Measurements from ENCODE around the gene SETBP1.

SETBP1 gene

GRCh38 chr18:44817831-44818473, 137.3 kb downstream of the SETBP1 start:
- Mint-ChIP-seq H3K27me3 (peaks cover 0 to 21% of the 10 kb centered on the region in 2 donors), H3K4me1 (ENCODE audit: low read depth in 2 of 2) (peaks cover 0 to 8% of the 10 kb centered on the region in 2 donors), H3K36me3 (ENCODE audit: insufficient read depth) (no peaks in the 10 kb centered on the region), H3K9me3 (no peaks in the 10 kb centered on the region), H3K4me3 (no peak overlapping the region), H3K27ac (no peak overlapping the region)
- DNase-seq (no peak), ATAC-seq (replicated peaks) (no peak)

- H3K36me3 Mint-ChIP-seq (ENCODE audit: insufficient read depth), result no peaks in the 10 kb centered on the region
- DNase-seq (no peak), ATAC-seq (replicated peaks) (peak; percentile 56)
- H3K9me3 Mint-ChIP-seq, result no peaks in the 10 kb centered on the region
- no peak overlapping the region for H3K27ac Mint-ChIP-seq
- peaks cover 0 to 21% of the 10 kb centered on the region in 2 donors for H3K27me3 Mint-ChIP-seq
- no peak overlapping the region for H3K4me3 Mint-ChIP-seq
- H3K4me1 Mint-ChIP-seq (ENCODE audit: low read depth in 2 of 2), result peaks cover 0 to 12% of the 10 kb centered on the region in 2 donors
Measured at GRCh38 chr18:44818668-44819403, 138.1 kb downstream of the SETBP1 start.

- no peak for ATAC-seq (replicated peaks)
- Mint-ChIP-seq H3K27ac (no peak overlapping the region), H3K27me3 (peaks cover 0 to 21% of the 10 kb centered on the region in 2 donors), H3K36me3 (ENCODE audit: insufficient read depth) (no peaks in the 10 kb centered on the region), H3K9me3 (no peaks in the 10 kb centered on the region), H3K4me1 (ENCODE audit: low read depth in 2 of 2) (peaks cover 1 to 12% of the 10 kb centered on the region in 2 donors), H3K4me3 (no peak overlapping the region)
- no peak for DNase-seq
Measured at GRCh38 chr18:44819944-44820510, 139.3 kb downstream of the SETBP1 start.

GRCh38 chr18:44821924-44822323, 141.2 kb downstream of the SETBP1 start:
- no peaks in the 10 kb centered on the region for H3K36me3 Mint-ChIP-seq (ENCODE audit: insufficient read depth)

GRCh38 chr18:44823286-44823685, 142.6 kb downstream of the SETBP1 start:
- ATAC-seq (replicated peaks) (no peak), DNase-seq (no peak)
- Mint-ChIP-seq H3K27me3 (peaks cover 0 to 13% of the 10 kb centered on the region in 2 donors), H3K36me3 (ENCODE audit: insufficient read depth) (no peaks in the 10 kb centered on the region), H3K4me1 (ENCODE audit: low read depth in 2 of 2) (peaks cover 1 to 12% of the 10 kb centered on the region in 2 donors), H3K9me3 (no peaks in the 10 kb centered on the region), H3K4me3 (no peak overlapping the region), H3K27ac (no peak overlapping the region)

More at GRCh38 chr18:44821924-44822323, 141.2 kb downstream of the SETBP1 start:
- no peak for DNase-seq
- Mint-ChIP-seq H3K9me3 (no peaks in the 10 kb centered on the region), H3K4me1 (ENCODE audit: low read depth in 2 of 2) (peaks cover 1 to 12% of the 10 kb centered on the region in 2 donors), H3K27ac (no peak overlapping the region), H3K4me3 (no peak overlapping the region), H3K27me3 (peaks cover 0 to 16% of the 10 kb centered on the region in 2 donors)
- ATAC-seq (replicated peaks), result no peak

DNA sequence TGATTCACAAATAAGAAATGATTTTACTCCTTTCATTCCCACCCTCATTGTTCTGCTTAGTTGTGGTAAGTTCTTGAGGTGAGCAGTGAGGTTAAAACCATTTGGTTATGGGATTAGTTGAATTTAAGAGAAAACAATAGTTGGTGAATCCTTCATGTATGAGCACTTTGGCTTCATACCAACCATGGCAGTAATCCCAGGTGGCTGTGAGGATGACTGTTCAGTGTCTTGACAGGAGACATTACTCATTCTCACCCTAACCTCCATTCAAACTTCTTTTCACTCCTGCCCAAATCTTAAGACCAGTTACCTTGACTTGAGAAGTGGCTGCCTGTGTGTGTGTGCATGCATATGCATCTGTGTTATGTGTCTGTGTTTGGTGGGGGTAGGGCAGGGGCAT, 143.1 kb downstream of the SETBP1 start:
- Mint-ChIP-seq H3K27me3 (peaks cover 0 to 13% of the 10 kb centered on the region in 2 donors), H3K4me1 (ENCODE audit: low read depth in 2 of 2) (peaks cover 1 to 8% of the 10 kb centered on the region in 2 donors)
- no peak for DNase-seq

DNA sequence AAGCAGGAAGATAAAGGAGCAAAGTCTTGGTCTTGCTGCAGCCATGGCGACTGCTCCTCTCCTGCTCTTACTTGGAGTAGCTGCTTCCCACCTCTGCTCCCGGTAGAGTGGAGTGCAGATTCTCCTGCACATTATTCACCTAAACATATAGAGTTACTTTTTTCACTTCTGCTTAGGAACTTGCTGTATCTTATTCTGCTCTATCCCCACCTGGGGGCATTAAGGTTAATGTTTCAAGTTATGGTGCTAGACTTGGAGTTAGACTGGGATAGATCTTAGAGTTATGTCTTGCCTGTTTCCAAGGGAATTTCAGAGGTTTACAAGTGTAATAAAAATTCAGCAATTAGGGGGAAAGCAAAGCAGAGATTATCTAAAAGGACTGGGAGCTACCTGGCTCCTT, 144.2 kb downstream of the SETBP1 start:
- no peaks in the 10 kb centered on the region for H3K36me3 Mint-ChIP-seq (ENCODE audit: insufficient read depth)
- no peak overlapping the region for H3K27ac Mint-ChIP-seq

More for the DNA sequence above, 143.1 kb downstream of the SETBP1 start:
- ATAC-seq (replicated peaks), result no peak
- Mint-ChIP-seq H3K36me3 (ENCODE audit: insufficient read depth) (no peaks in the 10 kb centered on the region), H3K9me3 (no peaks in the 10 kb centered on the region), H3K27ac (no peak overlapping the region), H3K4me3 (no peak overlapping the region)

GRCh38 chr18:44826418-44827259, 146.0 kb downstream of the SETBP1 start:
- Mint-ChIP-seq H3K4me1 (ENCODE audit: low read depth in 2 of 2) (peaks cover 4 to 17% of the 10 kb centered on the region in 2 donors), H3K27ac (no peak overlapping the region), H3K27me3 (peaks cover 0 to 5% of the 10 kb centered on the region in 2 donors), H3K36me3 (ENCODE audit: insufficient read depth) (no peaks in the 10 kb centered on the region), H3K9me3 (no peaks in the 10 kb centered on the region), H3K4me3 (no peak overlapping the region)
- DNase-seq (no peak), ATAC-seq (replicated peaks) (no peak)

More for the DNA sequence above, 144.2 kb downstream of the SETBP1 start:
- H3K4me1 Mint-ChIP-seq (ENCODE audit: low read depth in 2 of 2), result peaks cover 1 to 10% of the 10 kb centered on the region in 2 donors
- DNase-seq (no peak), ATAC-seq (replicated peaks) (no peak)
- no peaks in the 10 kb centered on the region for H3K9me3 Mint-ChIP-seq
- peaks cover 0 to 13% of the 10 kb centered on the region in 2 donors for H3K27me3 Mint-ChIP-seq
- H3K4me3 Mint-ChIP-seq, result no peak overlapping the region

DNA sequence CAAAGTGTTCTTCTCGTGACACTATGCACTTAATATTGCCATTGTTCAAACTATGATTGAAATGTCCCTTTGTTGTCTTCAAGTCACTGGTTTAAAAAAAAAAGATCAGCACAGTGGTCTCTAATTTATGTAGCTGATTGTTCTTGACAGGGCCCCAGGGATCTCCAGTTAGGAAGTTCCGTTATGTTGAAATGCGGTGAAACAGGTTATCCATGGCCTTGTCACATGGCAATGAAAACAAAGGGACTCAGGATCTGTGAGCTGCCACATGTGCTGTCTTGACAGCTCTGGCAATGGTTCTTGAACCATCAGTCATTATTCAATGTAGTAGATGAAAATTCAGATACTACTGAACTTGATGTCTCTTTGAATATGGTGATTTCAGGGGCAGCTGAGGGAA, 147.4 kb downstream of the SETBP1 start:
- H3K27me3 Mint-ChIP-seq, result no peaks in the 10 kb centered on the region
- H3K4me3 Mint-ChIP-seq, result no peak overlapping the region
- H3K4me1 Mint-ChIP-seq (ENCODE audit: low read depth in 2 of 2), result peaks cover 4 to 17% of the 10 kb centered on the region in 2 donors
- H3K36me3 Mint-ChIP-seq (ENCODE audit: insufficient read depth), result no peaks in the 10 kb centered on the region
- DNase-seq (no peak), ATAC-seq (replicated peaks) (no peak)
- no peak overlapping the region for H3K27ac Mint-ChIP-seq
- no peaks in the 10 kb centered on the region for H3K9me3 Mint-ChIP-seq

GRCh38 chr18:44830581-44830980, 149.9 kb downstream of the SETBP1 start:
- no peaks in the 10 kb centered on the region for H3K27me3 Mint-ChIP-seq
- H3K9me3 Mint-ChIP-seq, result no peaks in the 10 kb centered on the region
- no peaks in the 10 kb centered on the region for H3K36me3 Mint-ChIP-seq (ENCODE audit: insufficient read depth)
- peaks cover 3 to 17% of the 10 kb centered on the region in 2 donors for H3K4me1 Mint-ChIP-seq (ENCODE audit: low read depth in 2 of 2)
- DNase-seq, result no peak
- no peak for ATAC-seq (replicated peaks)
- no peak overlapping the region for H3K4me3 Mint-ChIP-seq
- peak overlapping the region in 1 of 2 donors; percentile 61 for H3K27ac Mint-ChIP-seq

DNA sequence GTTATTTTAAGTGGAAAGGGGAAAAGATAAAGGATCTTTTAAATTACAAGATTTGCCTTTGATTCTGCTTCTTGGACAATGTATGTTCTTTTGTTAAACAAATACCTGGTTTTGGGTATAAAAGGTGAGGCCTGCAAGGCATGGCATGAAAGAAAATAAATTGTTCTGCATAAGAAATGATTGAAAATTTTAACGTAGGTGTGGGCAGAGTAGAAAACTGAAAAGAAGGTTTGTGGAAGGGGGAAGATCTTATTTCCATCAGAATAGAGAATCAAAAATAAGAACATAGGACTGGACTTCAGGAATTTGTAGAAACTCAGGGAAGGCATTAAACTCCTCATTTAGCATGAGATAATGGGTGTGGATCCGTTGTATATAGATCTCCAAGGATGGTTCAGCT, 153.1 kb downstream of the SETBP1 start:
- Mint-ChIP-seq H3K9me3 (no peaks in the 10 kb centered on the region), H3K27me3 (no peaks in the 10 kb centered on the region), H3K4me3 (no peak overlapping the region), H3K36me3 (ENCODE audit: insufficient read depth) (no peaks in the 10 kb centered on the region), H3K4me1 (ENCODE audit: low read depth in 2 of 2) (peaks cover 8 to 22% of the 10 kb centered on the region in 2 donors), H3K27ac (peak overlapping the region in 1 of 2 donors; percentile 65)
- DNase-seq (no peak), ATAC-seq (replicated peaks) (no peak)

DNA sequence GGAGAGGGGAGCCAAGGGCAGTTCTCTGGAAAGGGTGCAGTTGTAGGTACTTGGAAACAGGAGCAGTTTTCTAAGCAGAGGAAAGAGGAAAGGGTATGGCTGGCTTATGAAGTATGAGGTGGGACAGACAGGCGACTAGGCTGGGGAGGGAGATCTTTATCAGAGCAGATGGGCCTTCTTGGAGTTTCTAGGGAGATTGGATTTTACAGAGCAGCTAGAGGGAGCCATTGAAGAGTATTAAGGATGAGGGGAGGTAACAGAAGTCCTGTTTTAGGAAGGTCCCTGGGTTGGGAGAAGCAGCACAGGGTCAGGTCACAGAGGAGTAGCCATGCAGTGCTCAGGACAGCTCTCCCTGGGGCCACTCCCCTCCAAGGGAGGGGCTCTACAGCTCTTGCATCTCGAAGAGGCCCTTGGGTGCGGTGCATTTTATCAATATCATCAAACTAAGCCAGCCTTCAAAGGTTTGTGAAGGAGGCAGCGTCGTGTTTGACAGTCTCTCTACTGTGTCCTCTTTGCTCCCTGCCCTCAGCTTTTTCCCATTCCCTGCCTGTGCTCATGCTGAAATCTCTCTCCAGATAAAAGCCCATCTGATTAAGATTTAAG, 154.3 kb downstream of the SETBP1 start:
- Mint-ChIP-seq H3K9me3 (no peaks in the 10 kb centered on the region), H3K27me3 (no peaks in the 10 kb centered on the region), H3K4me1 (ENCODE audit: low read depth in 2 of 2) (peaks cover 17 to 28% of the 10 kb centered on the region in 2 donors), H3K36me3 (ENCODE audit: insufficient read depth) (no peaks in the 10 kb centered on the region), H3K27ac (peak overlapping the region in 1 of 2 donors; percentile 65), H3K4me3 (no peak overlapping the region)
- ATAC-seq (replicated peaks), result no peak
- DNase-seq, result no peak

- no peak for DNase-seq
- H3K4me1 Mint-ChIP-seq (ENCODE audit: low read depth in 2 of 2), result peaks cover 18 to 20% of the 10 kb centered on the region in 2 donors
- H3K27me3 Mint-ChIP-seq, result no peaks in the 10 kb centered on the region
- H3K9me3 Mint-ChIP-seq, result no peaks in the 10 kb centered on the region
- H3K36me3 Mint-ChIP-seq (ENCODE audit: insufficient read depth), result no peaks in the 10 kb centered on the region
- no peak overlapping the region for H3K27ac Mint-ChIP-seq
- H3K4me3 Mint-ChIP-seq, result no peak overlapping the region
- ATAC-seq (replicated peaks), result no peak
Measured at GRCh38 chr18:44835703-44836102, 155.0 kb downstream of the SETBP1 start.
